Neural progenitor cell (in vitro differentiated cells): Measurements from ENCODE around the gene SHANK3. TPM values are rescaled to one million over a fixed set of nuclear protein-coding genes. Genes with fewer than 3 reads are reported as not detected.

Source experiments
- DNase-seq: peaks from one replicate; pipeline ENCODE4 v3.0.0-alpha.2; 2016; ENCODE audit warnings: low spot score
- H2AFZ ChIP-seq: fragments of 200-600 bp; sonication (generic); replicated peaks from 2 replicates; pipeline ENCODE4 v1.6.1; 2016; ENCODE audit warnings: antibody characterized with exemption
- H3F3A ChIP-seq: fragments of 200-600 bp; sonication (generic); 2 replicates; pipeline ENCODE4 v1.6.1; 2016; ENCODE audit warnings: antibody characterized with exemption, low read depth
- H3K27ac ChIP-seq: fragments of 200-600 bp; sonication (generic); 2 replicates; pipeline ENCODE4 v1.5.1; 2016; ENCODE audit warnings: mild to moderate bottlenecking
- H3K27me3 ChIP-seq: fragments of 200-600 bp; sonication (generic); 2 replicates; pipeline ENCODE4 v1.6.1; 2016; ENCODE audit warnings: mild to moderate bottlenecking, moderate library complexity
- H3K36me3 ChIP-seq: fragments of 200-600 bp; sonication (generic); 2 replicates; pipeline ENCODE4 v1.5.1; 2016
- H3K4me1 ChIP-seq: fragments of 200-600 bp; sonication (generic); 2 replicates; pipeline ENCODE4 v1.6.1; 2016; ENCODE audit warnings: mixed run types
- H3K4me2 ChIP-seq: fragments of 200-600 bp; sonication (generic); 2 replicates; pipeline ENCODE4 v1.6.1; 2016
- H3K4me3 ChIP-seq: fragments of 200-600 bp; sonication (generic); 2 replicates; pipeline ENCODE4 v1.5.1; 2016
- H3K79me2 ChIP-seq: fragments of 200-600 bp; sonication (generic); 2 replicates; pipeline ENCODE4 v1.6.1; 2016; ENCODE audit warnings: low read depth
- H3K9ac ChIP-seq: fragments of 200-600 bp; sonication (generic); 2 replicates; pipeline ENCODE4 v1.6.1; 2016
- H3K9me3 ChIP-seq: fragments of 200-600 bp; sonication (generic); 2 replicates; pipeline ENCODE4 v1.5.1; 2016; ENCODE audit warnings: low read depth
- H4K20me1 ChIP-seq: fragments of 200-600 bp; sonication (generic); 2 replicates; pipeline ENCODE4 v1.6.1; 2016; ENCODE audit warnings: low read depth
- H3K27ac Mint-ChIP-seq: 3 replicates; pipeline ENCODE4 v1.8.0; 2021; ENCODE audit warnings: mixed read lengths
- H3K27me3 Mint-ChIP-seq: 2 replicates; pipeline ENCODE4 v1.8.0; 2022; ENCODE audit warnings: low read depth, mild to moderate bottlenecking, inconsistent platforms, moderate library complexity, mixed read lengths; ENCODE audit not compliant: insufficient read depth
- H3K36me3 Mint-ChIP-seq: 3 replicates; pipeline ENCODE4 v1.8.0; 2021; ENCODE audit warnings: mixed read lengths
- H3K4me1 Mint-ChIP-seq: 3 replicates; pipeline ENCODE4 v1.8.0; 2021; ENCODE audit warnings: mixed read lengths
- H3K4me3 Mint-ChIP-seq: 3 replicates; pipeline ENCODE4 v1.8.0; 2021; ENCODE audit warnings: mild to moderate bottlenecking, moderate library complexity, mixed read lengths
- H3K9me3 Mint-ChIP-seq: 3 replicates; pipeline ENCODE4 v1.8.0; 2020; ENCODE audit warnings: mixed read lengths
- EZH2 ChIP-seq: fragments of 200-600 bp; sonication (generic); IDR thresholded peaks from 2 replicates; pipeline ENCODE4 v1.6.1; 2017; ENCODE audit warnings: antibody characterized with exemption, mild to moderate bottlenecking, moderate library complexity
- EZH2phosphoT487 ChIP-seq: fragments of 200-600 bp; sonication (generic); IDR thresholded peaks from 2 replicates; pipeline ENCODE4 v1.6.1; 2017; ENCODE audit warnings: antibody characterized with exemption
- total RNA-seq: library from RNA; depleted of rRNA; stranded (reverse); fragments of >200 nt; gene quantifications from 2 replicates; pipeline ENCODE4 v1.2.3, GENCODE V29; 2015; ENCODE audit warnings: low replicate concordance
- TF ChIP-seq, protein P1 (sequence below): fragments of 200-600 bp; sonication (generic); IDR thresholded peaks from 2 replicates; pipeline ENCODE4 v1.5.1; 2017; ENCODE audit warnings: antibody characterized with exemption, mild to moderate bottlenecking

SHANK3 gene
- total RNA-seq, 1 donor from 2014 or later, result 0.65 TPM

DNA sequence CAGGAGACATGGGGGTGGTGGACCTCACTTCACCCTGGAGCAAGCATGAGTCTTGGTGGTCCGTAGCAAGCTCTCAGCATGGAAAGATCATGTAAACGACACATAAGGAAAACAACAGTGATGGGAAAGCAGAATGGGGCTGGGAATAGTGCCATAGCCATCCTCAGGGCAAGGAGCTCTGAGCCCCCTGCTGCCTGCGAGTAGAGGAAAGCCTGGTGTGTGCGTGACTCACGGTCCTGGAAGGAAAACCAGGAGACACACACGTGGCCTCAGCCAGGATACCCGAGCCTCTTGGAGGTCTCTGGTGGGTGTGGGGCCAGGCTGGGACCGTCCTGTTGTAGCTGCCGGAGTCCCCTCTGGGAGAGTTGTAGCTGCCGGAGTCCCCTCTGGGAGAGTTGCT is 12.4 kb downstream of the SHANK3 start:
- no peak overlapping the region for H2AFZ ChIP-seq
- Mint-ChIP-seq H3K36me3 (peaks cover 36% of the 10 kb centered on the region), H3K4me1 (peaks cover 7% of the 10 kb centered on the region)

DNA sequence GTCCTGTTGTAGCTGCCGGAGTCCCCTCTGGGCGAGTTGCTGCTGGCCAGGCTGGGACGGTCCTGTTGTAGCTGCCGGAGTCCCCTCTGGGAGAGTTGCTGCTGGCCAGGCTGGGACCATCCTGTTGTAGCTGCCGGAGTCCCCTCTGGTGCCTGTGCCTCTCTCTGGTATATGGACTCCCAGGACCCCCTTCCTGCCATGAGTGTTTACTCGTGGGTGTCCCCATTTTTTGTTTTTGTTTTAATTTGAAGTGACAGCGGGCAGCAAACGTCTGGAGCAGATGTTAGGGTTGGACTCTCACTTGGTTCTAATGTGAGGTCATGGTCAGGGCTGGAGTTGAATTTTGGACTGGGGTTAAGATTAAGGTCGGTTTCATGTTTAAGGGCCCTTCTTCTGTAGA is 14.2 kb downstream of the SHANK3 start:
- H3K27ac Mint-ChIP-seq, result peak overlapping the region; percentile 72
- peaks cover 7% of the 10 kb centered on the region for H3K4me1 Mint-ChIP-seq
- H3K9me3 ChIP-seq, result peaks cover 1% of the 10 kb centered on the region
- H3F3A ChIP-seq, result no peaks in the 10 kb centered on the region
- peaks cover 11% of the 10 kb centered on the region for H3K9me3 Mint-ChIP-seq
- H3K4me3 Mint-ChIP-seq, result no peak overlapping the region
- H3K27me3 Mint-ChIP-seq, result peaks cover 2% of the 10 kb centered on the region
- no peak overlapping the region for H3K27ac ChIP-seq
- H3K4me2 ChIP-seq, result no peak overlapping the region
- H3K36me3 Mint-ChIP-seq, result peaks cover 31% of the 10 kb centered on the region
- TF ChIP-seq EZH2 (no peak), EZH2phosphoT487 (no peak)
- TF ChIP-seq, protein P1, sequence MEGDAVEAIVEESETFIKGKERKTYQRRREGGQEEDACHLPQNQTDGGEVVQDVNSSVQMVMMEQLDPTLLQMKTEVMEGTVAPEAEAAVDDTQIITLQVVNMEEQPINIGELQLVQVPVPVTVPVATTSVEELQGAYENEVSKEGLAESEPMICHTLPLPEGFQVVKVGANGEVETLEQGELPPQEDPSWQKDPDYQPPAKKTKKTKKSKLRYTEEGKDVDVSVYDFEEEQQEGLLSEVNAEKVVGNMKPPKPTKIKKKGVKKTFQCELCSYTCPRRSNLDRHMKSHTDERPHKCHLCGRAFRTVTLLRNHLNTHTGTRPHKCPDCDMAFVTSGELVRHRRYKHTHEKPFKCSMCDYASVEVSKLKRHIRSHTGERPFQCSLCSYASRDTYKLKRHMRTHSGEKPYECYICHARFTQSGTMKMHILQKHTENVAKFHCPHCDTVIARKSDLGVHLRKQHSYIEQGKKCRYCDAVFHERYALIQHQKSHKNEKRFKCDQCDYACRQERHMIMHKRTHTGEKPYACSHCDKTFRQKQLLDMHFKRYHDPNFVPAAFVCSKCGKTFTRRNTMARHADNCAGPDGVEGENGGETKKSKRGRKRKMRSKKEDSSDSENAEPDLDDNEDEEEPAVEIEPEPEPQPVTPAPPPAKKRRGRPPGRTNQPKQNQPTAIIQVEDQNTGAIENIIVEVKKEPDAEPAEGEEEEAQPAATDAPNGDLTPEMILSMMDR, result no peak
- H3K79me2 ChIP-seq, result no peaks in the 10 kb centered on the region
- H3K27me3 ChIP-seq, result no peaks in the 10 kb centered on the region
- H3K36me3 ChIP-seq, result no peaks in the 10 kb centered on the region
- no peak overlapping the region for H3K9ac ChIP-seq
- no peaks in the 10 kb centered on the region for H3K4me1 ChIP-seq
- no peak overlapping the region for H3K4me3 ChIP-seq
- H4K20me1 ChIP-seq, result no peaks in the 10 kb centered on the region
- no peak overlapping the region for H2AFZ ChIP-seq
- DNase-seq, result no peak

More for the DNA sequence above, 12.4 kb downstream of the SHANK3 start:
- no peaks in the 10 kb centered on the region for H3F3A ChIP-seq
- no peaks in the 10 kb centered on the region for H3K9me3 ChIP-seq
- no peaks in the 10 kb centered on the region for H3K4me1 ChIP-seq
- no peaks in the 10 kb centered on the region for H3K27me3 ChIP-seq
- no peak overlapping the region for H3K27ac ChIP-seq
- peak; percentile 1 for DNase-seq
- no peak overlapping the region for H3K9ac ChIP-seq
- peaks cover 11% of the 10 kb centered on the region for H3K9me3 Mint-ChIP-seq
- no peaks in the 10 kb centered on the region for H4K20me1 ChIP-seq
- no peaks in the 10 kb centered on the region for H3K36me3 ChIP-seq
- no peaks in the 10 kb centered on the region for H3K79me2 ChIP-seq
- H3K4me3 ChIP-seq, result no peak overlapping the region
- no peak overlapping the region for H3K4me2 ChIP-seq
- peak overlapping the region; percentile 58 for H3K4me3 Mint-ChIP-seq
- peak overlapping the region; percentile 84 for H3K27ac Mint-ChIP-seq
- H3K27me3 Mint-ChIP-seq, result peaks cover 4% of the 10 kb centered on the region
- TF ChIP-seq EZH2phosphoT487 (no peak), EZH2 (no peak)
- TF ChIP-seq, protein P1, result no peak

DNA sequence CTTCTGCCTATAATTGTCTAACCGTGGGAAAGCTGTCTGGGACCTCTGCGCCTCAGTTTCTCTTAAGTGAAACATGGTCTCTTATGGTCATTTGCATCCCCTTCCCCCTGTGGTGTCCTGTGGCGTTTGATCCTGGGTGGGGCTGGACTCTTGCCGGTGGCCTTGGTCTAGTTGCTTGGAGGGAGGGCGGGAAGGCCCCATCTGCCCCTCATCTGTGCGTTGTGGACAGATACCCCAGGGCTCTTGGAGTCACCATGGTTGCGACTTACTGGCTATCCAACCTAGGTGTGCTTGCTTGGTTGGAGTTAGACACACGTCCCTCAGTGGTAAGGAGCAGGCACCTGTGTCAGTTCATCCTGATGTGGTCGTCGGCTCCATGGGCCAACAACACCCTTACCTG is 15.2 kb downstream of the SHANK3 start:
- Histone ChIP-seq H3K4me1 (no peaks in the 10 kb centered on the region), H3K79me2 (no peaks in the 10 kb centered on the region), H3K4me2 (no peak overlapping the region), H3K27ac (no peak overlapping the region), H3K4me3 (no peak overlapping the region), H2AFZ (no peak overlapping the region), H3K9ac (no peak overlapping the region), H4K20me1 (no peaks in the 10 kb centered on the region), H3F3A (no peaks in the 10 kb centered on the region), H3K27me3 (no peaks in the 10 kb centered on the region), H3K9me3 (peaks cover 4% of the 10 kb centered on the region), H3K36me3 (no peaks in the 10 kb centered on the region)
- Mint-ChIP-seq H3K4me1 (peaks cover 7% of the 10 kb centered on the region), H3K36me3 (peaks cover 29% of the 10 kb centered on the region), H3K27me3 (peaks cover 4% of the 10 kb centered on the region), H3K9me3 (peaks cover 9% of the 10 kb centered on the region), H3K27ac (no peak overlapping the region), H3K4me3 (no peak overlapping the region)
- DNase-seq, result no peak
- TF ChIP-seq EZH2phosphoT487 (no peak), EZH2 (no peak)
- TF ChIP-seq, protein P1, result no peak
